A673 (cell line): Measurements from ENCODE around the gene C16orf74.

ENCODE experiments used
- EZH2 ChIP-seq: fragments of 200-600 bp; sonication (generic); IDR thresholded peaks from 2 replicates; pipeline ENCODE4 v1.6.1; 2017; ENCODE audit warnings: borderline replicate concordance, low read depth, mild to moderate bottlenecking, mixed read lengths, antibody characterized with exemption, low read length; ENCODE audit not compliant: poor library complexity, severe bottlenecking
- TF ChIP-seq, protein P1 (sequence below): fragments of 300-800, 200-600 bp; sonication (generic); conservative IDR thresholded peaks from 2 replicates; pipeline ENCODE4 v1.5.1; 2017; ENCODE audit warnings: low read depth, mild to moderate bottlenecking, antibody characterized with exemption, low read length, moderate library complexity, mixed read lengths

DNA sequence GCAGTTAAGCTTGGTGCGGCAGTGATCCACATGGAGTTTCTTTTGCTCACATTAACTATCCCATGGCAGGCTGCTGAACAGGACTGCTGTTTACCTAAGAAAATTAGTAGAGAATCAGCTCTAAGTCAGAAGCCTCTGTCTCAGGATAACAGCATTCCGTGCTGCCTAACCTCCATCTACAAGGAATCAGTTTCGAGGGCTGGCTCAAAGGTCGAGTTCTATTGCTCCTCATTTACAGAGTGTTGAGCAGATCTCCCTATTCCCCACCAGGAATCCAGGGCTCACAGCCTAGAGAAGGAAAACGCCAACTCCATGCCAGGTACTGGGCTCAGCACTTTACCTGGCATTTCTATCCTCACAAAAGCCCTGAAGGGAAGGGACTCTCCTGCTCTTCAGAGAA is 72.1 kb downstream of the C16orf74 start:
- TF ChIP-seq, protein P1, sequence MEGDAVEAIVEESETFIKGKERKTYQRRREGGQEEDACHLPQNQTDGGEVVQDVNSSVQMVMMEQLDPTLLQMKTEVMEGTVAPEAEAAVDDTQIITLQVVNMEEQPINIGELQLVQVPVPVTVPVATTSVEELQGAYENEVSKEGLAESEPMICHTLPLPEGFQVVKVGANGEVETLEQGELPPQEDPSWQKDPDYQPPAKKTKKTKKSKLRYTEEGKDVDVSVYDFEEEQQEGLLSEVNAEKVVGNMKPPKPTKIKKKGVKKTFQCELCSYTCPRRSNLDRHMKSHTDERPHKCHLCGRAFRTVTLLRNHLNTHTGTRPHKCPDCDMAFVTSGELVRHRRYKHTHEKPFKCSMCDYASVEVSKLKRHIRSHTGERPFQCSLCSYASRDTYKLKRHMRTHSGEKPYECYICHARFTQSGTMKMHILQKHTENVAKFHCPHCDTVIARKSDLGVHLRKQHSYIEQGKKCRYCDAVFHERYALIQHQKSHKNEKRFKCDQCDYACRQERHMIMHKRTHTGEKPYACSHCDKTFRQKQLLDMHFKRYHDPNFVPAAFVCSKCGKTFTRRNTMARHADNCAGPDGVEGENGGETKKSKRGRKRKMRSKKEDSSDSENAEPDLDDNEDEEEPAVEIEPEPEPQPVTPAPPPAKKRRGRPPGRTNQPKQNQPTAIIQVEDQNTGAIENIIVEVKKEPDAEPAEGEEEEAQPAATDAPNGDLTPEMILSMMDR, result no peak
- no peak for TF ChIP-seq EZH2
